DND-41 (cell line): Measurements from ENCODE around the gene GRB2.

Source experiments
- CTCF ChIP-seq: IDR thresholded peaks from 2 replicates; pipeline ENCODE4 v1.5.1; 2012; ENCODE audit warnings: borderline replicate concordance, low read length, moderate library complexity, mild to moderate bottlenecking; ENCODE audit not compliant: poor library complexity, severe bottlenecking; ENCODE audit errors: extremely low read depth
- EZH2 ChIP-seq: IDR thresholded peaks from 3 replicates; pipeline ENCODE4 v1.6.1; 2012; ENCODE audit warnings: borderline replicate concordance, low read depth, mild to moderate bottlenecking, moderate library complexity, low read length, inconsistent platforms; ENCODE audit not compliant: severe bottlenecking

DNA sequence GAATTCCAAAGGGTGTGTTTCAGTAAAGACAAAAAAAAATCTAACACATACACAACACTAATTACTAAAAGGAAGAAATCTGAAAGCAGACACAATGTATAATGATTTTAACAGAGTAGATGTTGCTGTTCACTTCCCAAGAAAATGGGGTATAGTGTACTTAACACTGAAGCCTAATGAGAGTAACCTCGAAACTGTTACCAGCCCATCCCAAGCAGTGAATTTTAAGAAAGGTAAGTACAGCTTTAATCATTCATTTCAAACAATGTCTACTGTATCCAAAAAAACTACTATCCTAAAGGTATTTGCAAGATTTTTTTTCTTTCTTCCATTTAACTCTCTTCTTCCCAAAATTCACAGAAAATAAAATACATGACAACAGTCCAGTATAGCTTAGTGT is 8.3 kb downstream of the GRB2 start:
- TF ChIP-seq EZH2 = no peak
- TF ChIP-seq CTCF = no peak
